Ovary (tissue), 3 donors: ENCODE data around the gene COX4I1.

Experiments
- POLR2A ChIP-seq: fragments of 450-650 bp; IDR thresholded peaks from one replicate; pipeline ENCODE4 v1.6.1; 2017; ENCODE audit warnings: antibody characterized with exemption, mild to moderate bottlenecking, moderate library complexity
- TF ChIP-seq, protein P1 (sequence below), 3 donors: fragments of 450-650 bp in 2 of 3; fragments of 200-600 bp in 1 of 3; IDR thresholded peaks; one replicate each; pipeline versions ENCODE4 v1.5.1 to v1.8.0; 2016 to 2022; ENCODE audit warnings: antibody characterized with exemption in 3 of 3, mild to moderate bottlenecking in 1 of 3
- donor health status: DM: no; HTN: no; CAD: no.

- TF ChIP-seq, protein P1, sequence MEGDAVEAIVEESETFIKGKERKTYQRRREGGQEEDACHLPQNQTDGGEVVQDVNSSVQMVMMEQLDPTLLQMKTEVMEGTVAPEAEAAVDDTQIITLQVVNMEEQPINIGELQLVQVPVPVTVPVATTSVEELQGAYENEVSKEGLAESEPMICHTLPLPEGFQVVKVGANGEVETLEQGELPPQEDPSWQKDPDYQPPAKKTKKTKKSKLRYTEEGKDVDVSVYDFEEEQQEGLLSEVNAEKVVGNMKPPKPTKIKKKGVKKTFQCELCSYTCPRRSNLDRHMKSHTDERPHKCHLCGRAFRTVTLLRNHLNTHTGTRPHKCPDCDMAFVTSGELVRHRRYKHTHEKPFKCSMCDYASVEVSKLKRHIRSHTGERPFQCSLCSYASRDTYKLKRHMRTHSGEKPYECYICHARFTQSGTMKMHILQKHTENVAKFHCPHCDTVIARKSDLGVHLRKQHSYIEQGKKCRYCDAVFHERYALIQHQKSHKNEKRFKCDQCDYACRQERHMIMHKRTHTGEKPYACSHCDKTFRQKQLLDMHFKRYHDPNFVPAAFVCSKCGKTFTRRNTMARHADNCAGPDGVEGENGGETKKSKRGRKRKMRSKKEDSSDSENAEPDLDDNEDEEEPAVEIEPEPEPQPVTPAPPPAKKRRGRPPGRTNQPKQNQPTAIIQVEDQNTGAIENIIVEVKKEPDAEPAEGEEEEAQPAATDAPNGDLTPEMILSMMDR (IDR thresholded peaks at IDR 0.05), result no peak
- no peak for TF ChIP-seq POLR2A
Measured at GRCh38 chr16:85762970-85763369, 36.5 kb upstream of the COX4I1 start.
